Prostate gland (tissue), 2 donors: ENCODE measurements around the gene TSHZ2. TPM values are rescaled to one million over a fixed set of nuclear protein-coding genes. Genes with fewer than 3 reads are reported as not detected.
"Not testable (repeated sequence)": the region's sequence is repeated elsewhere in the genome, so short reads cannot be mapped to it uniquely, and the experiment has no call there.

Source experiments
- DNase-seq: peaks from one replicate; pipeline ENCODE4 v3.0.0-alpha.2; 2019; ENCODE audit warnings: low spot score
- H3K27ac ChIP-seq, 2 donors: fragments of 200-600 bp; sonication (generic); 2 replicates each; pipeline ENCODE4 v1.5.1; 2017 to 2019
- H3K27me3 ChIP-seq: fragments of 200-600 bp; sonication (generic); replicated peaks from 2 replicates; pipeline ENCODE4 v1.5.1; 2019; ENCODE audit not compliant: insufficient read depth
- H3K36me3 ChIP-seq, 2 donors: fragments of 200-600 bp; sonication (generic); 1 replicate in 1 of 2; 2 replicates in 1 of 2; pipeline versions ENCODE4 v1.5.1 to v1.8.1; 2017 to 2019
- H3K4me1 ChIP-seq: fragments of 200-600 bp; sonication (generic); replicated peaks from 2 replicates; pipeline ENCODE4 v1.5.1; 2019
- H3K4me3 ChIP-seq, 2 donors: fragments of 200-600 bp; sonication (generic); 2 replicates each; pipeline ENCODE4 v1.5.1; 2017 to 2019
- H3K9me3 ChIP-seq: fragments of 200-600 bp; sonication (generic); 2 replicates; pipeline ENCODE4 v1.5.1; 2017
- POLR2A ChIP-seq: fragments of 450-650 bp; IDR thresholded peaks from one replicate; pipeline ENCODE4 v1.6.1; 2016; ENCODE audit warnings: antibody characterized with exemption, mild to moderate bottlenecking
- POLR2AphosphoS5 ChIP-seq: sonication (generic); formaldehyde crosslinking; IDR thresholded peaks from one replicate; pipeline ENCODE4 v1.6.1; 2017; ENCODE audit warnings: antibody characterized with exemption
- WGBS: methylation state at CpG from one replicate; pipeline ENCODE4 v1.1.5; 2018; 5-methylcytosine and 5-hydroxymethylcytosine counted together
- intact Hi-C: fragments of 100-400 bp; cut with DNase I; formaldehyde crosslinking; loops from one replicate; pipeline ENCODE4 v1.14.2; 2022
- total RNA-seq, 2 donors: library from RNA; depleted of rRNA; stranded (reverse); fragments of >200 nt; gene quantifications; one replicate each; pipeline ENCODE4 v1.1.0, GENCODE V29; 2016
- TF ChIP-seq, protein P1 (sequence below), 4 experiments: fragments of 200-600 bp in 2 of 4; fragments of 450-650 bp in 2 of 4; sonication (generic) in 2 of 4; IDR thresholded peaks; 1 replicate in 3 of 4; 2 replicates in 1 of 4; pipeline ENCODE4 v1.5.1; 2016 to 2019; ENCODE audit warnings: antibody characterized with exemption in 4 of 4, mild to moderate bottlenecking in 2 of 4, moderate library complexity in 2 of 4

The TSHZ2 gene
- total RNA-seq, 2 donors from 2014 or later = 9.8 to 35.1 TPM

DNA sequence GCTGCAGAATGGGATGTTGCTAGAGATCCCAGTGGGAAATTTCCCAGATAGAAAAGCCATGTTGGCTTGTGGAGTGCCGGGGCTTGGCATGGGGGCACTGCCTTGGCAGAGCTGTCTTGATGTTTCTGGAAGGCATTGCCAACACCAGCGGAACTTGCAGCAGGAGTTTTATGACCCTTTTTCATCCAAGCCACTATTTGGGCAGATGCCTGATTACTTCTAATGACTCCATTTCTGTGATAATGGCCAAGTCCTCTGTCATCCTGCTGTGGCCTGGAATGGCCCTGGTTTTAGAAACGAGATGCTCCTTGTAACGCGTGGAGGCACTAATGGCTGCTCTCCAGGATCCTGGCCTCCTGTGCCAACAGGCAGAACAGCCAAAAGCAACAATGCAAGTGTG, 392.5 kb downstream of the TSHZ2 start:
- Histone ChIP-seq H3K27ac (no peak overlapping the region), H3K4me1 (peaks cover 4% of the 10 kb centered on the region), H3K9me3 (no peaks in the 10 kb centered on the region), H3K27me3 (no peaks in the 10 kb centered on the region), H3K36me3 (no peaks in the 10 kb centered on the region), H3K4me3 (no peak overlapping the region)
- intact Hi-C loops = no loop called here
- DNase-seq = no peak
- 20% methylated on average over 5 of the region's 5 CpGs for WGBS
- TF ChIP-seq, protein P1, sequence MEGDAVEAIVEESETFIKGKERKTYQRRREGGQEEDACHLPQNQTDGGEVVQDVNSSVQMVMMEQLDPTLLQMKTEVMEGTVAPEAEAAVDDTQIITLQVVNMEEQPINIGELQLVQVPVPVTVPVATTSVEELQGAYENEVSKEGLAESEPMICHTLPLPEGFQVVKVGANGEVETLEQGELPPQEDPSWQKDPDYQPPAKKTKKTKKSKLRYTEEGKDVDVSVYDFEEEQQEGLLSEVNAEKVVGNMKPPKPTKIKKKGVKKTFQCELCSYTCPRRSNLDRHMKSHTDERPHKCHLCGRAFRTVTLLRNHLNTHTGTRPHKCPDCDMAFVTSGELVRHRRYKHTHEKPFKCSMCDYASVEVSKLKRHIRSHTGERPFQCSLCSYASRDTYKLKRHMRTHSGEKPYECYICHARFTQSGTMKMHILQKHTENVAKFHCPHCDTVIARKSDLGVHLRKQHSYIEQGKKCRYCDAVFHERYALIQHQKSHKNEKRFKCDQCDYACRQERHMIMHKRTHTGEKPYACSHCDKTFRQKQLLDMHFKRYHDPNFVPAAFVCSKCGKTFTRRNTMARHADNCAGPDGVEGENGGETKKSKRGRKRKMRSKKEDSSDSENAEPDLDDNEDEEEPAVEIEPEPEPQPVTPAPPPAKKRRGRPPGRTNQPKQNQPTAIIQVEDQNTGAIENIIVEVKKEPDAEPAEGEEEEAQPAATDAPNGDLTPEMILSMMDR (IDR thresholded peaks at IDR 0.05) = no peak
- TF ChIP-seq POLR2AphosphoS5 (no peak), POLR2A (no peak)

- Histone ChIP-seq H3K4me3 (no peak overlapping the region), H3K27ac (no peak overlapping the region), H3K4me1 (peaks cover 4% of the 10 kb centered on the region), H3K36me3 (no peaks in the 10 kb centered on the region), H3K9me3 (no peaks in the 10 kb centered on the region), H3K27me3 (no peaks in the 10 kb centered on the region)
- DNase-seq = no peak
- intact Hi-C loops = no loop called here
- no peak for TF ChIP-seq POLR2AphosphoS5
- TF ChIP-seq, protein P1 (IDR thresholded peaks at IDR 0.05) = no peak
- no peak for TF ChIP-seq POLR2A
- WGBS = 86% methylated on average over 1 of the region's 1 CpG
Observed at GRCh38 chr20:53365076-53365475, 392.9 kb downstream of the TSHZ2 start.

DNA sequence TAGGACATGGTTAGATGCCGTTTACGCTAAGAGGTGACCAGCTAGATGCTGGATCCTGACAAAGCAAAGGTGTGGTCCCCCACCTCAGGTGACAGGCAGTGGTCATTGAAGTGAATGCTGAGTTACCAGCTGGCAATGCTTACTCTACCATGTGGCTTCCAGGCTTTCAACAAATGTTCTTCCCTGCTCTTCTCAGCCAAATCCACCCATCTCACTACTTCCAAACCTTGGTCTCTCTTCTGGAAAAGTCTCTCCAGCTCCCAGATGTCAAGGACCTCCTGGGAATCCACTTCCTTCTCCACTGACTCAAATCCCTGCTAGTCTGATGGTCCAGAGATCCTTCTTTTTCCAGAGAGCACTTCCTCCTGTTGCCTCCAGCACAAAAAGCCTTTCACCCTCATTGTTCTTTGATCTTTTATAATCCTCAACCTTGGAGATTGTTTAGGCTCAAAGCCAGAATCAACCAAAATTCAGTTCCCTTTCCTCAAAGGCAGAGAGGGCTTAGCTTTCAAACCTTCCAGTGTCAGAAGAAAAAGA, 393.4 kb downstream of the TSHZ2 start:
- Histone ChIP-seq H3K27me3 (no peaks in the 10 kb centered on the region), H3K4me1 (peaks cover 4% of the 10 kb centered on the region), H3K4me3 (no peak overlapping the region), H3K27ac (no peak overlapping the region), H3K36me3 (no peaks in the 10 kb centered on the region), H3K9me3 (no peaks in the 10 kb centered on the region)
- 93% methylated on average over 2 of the region's 2 CpGs for WGBS
- intact Hi-C loops = no loop called here
- no peak for DNase-seq
- TF ChIP-seq POLR2A (no peak), POLR2AphosphoS5 (no peak)
- TF ChIP-seq, protein P1 (IDR thresholded peaks at IDR 0.05) = no peak

DNA sequence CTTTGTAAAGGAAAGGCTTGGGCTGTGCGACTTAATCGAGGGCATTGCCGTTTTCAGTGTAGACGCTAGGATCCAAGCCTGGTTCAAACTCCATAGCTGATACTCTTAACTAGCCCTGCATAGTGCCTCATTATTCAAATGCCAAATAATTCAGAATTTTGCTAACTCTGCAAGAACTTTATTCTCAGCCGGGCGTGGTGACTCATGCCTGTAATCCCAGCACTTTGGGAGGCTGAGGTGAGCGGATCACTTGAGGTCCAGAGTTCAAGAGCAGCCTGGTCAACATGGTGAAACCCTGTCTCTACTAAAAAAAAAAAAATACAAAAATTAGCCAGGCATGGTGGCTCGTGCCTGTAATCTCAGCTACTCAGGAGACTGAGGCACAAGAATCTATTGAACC, 394.8 kb downstream of the TSHZ2 start:
- 82% methylated on average over 8 of the region's 8 CpGs for WGBS
- H3K4me1 ChIP-seq, H3K4me3 ChIP-seq, DNase-seq, H3K36me3 ChIP-seq, H3K9me3 ChIP-seq, H3K27me3 ChIP-seq, H3K27ac ChIP-seq, intact Hi-C loops: not testable (repeated sequence)

GRCh38 chr20:53369871-53370270, 397.7 kb downstream of the TSHZ2 start:
- WGBS = 87% methylated on average over 7 of the region's 7 CpGs
- TF ChIP-seq POLR2A (no peak), POLR2AphosphoS5 (no peak)
- TF ChIP-seq, protein P1 (IDR thresholded peaks at IDR 0.05) = no peak
- no peaks in the 10 kb centered on the region for H3K36me3 ChIP-seq
- no peaks in the 10 kb centered on the region for H3K27me3 ChIP-seq
- no peak overlapping the region for H3K4me3 ChIP-seq
- H3K27ac ChIP-seq = no peak overlapping the region
- DNase-seq = no peak
- H3K4me1 ChIP-seq = peaks cover 4% of the 10 kb centered on the region
- H3K9me3 ChIP-seq = no peaks in the 10 kb centered on the region
- intact Hi-C loops = no loop called here
